HT-29 (cell line): ENCODE results near the gene DNTTIP2. TPM values are rescaled to one million over a fixed set of nuclear protein-coding genes. Genes with fewer than 3 reads are reported as not detected.
"Not testable (repeated sequence)": the region's sequence is repeated elsewhere in the genome, so short reads cannot be mapped to it uniquely, and the experiment has no call there.

Experiments used
- DNase-seq: peaks from one replicate; pipeline ENCODE4 v3.0.0-alpha.2; 2015; ENCODE audit warnings: low spot score
- total RNA-seq: library from RNA; depleted of rRNA; stranded (reverse); fragments of >200 nt; shearing (Covaris generic); gene quantifications from 2 replicates; pipeline ENCODE4 v1.2.3, GENCODE V29; 2014; rRNA removed

DNTTIP2 gene, protein sequence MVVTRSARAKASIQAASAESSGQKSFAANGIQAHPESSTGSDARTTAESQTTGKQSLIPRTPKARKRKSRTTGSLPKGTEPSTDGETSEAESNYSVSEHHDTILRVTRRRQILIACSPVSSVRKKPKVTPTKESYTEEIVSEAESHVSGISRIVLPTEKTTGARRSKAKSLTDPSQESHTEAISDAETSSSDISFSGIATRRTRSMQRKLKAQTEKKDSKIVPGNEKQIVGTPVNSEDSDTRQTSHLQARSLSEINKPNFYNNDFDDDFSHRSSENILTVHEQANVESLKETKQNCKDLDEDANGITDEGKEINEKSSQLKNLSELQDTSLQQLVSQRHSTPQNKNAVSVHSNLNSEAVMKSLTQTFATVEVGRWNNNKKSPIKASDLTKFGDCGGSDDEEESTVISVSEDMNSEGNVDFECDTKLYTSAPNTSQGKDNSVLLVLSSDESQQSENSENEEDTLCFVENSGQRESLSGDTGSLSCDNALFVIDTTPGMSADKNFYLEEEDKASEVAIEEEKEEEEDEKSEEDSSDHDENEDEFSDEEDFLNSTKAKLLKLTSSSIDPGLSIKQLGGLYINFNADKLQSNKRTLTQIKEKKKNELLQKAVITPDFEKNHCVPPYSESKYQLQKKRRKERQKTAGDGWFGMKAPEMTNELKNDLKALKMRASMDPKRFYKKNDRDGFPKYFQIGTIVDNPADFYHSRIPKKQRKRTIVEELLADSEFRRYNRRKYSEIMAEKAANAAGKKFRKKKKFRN
- 15.1 and 15.4 TPM in 2 replicates for total RNA-seq

DNA sequence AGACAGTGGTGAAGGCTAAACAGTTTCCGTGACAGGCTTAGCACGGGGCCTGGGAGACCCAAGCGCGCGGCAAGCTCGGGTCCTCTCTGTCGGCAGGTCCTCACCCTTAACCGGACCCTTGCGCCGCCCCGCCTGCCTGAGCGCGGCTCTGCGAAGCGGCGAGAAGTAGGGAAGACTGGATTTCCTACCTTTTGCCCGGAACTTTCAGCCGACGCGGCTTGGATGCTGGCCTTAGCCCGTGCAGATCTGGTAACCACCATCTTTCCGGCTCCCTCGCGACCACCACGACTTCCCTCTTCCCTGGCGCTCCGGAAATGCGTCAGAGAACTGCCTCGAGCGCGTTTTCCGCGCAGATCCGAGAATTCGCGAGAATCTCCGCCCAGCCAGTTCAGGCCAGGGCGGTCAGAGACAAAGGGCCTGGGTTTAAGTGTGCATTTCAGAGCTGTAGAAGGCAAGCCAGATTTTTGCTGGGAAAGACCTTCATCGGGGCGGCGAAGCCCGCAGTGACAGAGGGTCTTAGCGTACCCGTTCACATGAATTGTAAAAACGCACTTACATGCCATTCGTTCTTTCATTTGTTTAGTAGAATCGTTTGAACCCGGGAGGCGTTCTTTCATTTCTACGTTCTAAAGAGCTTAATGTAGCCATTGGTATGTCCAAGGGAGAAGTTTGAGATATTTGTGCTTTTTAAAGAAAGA lies at the start of gene DNTTIP2:
Gene DNTTIP2, minus strand, starts transcription at position 318 of the 698 bp plus-strand sequence. Its CDS starts 58 bp downstream, at position 260.
- peak; percentile 94 for DNase-seq

DNA sequence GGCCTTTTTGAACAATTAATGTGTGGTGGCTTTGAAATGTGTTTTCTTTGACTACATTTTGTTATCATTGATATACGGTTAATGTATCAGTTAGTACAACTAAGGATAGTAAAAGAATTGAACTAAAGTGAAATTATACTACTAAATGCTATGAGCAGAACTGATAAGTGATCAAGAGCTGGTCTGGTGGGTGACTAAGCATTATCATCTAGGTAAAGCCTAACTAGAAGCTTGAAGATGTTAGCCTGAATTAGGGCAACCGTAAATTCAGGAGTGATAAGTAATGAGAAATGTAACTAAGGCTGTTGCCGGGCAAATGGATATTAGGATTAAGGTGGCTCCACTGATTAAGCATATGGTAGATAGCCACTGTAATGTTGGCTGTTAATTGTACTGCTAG lies 46.2 kb upstream of the DNTTIP2 start:
- DNase-seq: no peak

DNA sequence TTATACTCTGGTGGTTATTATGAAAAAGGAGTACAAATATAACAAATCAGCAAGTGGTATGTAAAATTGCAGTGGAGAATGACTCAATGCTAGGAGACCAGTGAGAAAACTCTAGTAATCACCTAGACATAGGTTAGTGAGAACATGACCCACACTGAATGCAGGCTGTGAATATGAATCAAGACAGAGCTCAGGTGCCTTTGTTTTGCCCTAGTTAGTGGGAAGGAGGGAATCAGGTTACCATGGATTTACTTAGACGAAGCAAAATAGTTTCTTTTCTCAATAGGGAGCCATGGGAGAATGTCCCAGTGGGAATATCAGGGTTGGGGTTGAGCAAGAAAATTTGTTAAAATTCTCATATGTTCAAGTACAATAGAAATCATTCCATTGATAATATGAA lies 40.8 kb upstream of the DNTTIP2 start:
- no peak for DNase-seq

DNA sequence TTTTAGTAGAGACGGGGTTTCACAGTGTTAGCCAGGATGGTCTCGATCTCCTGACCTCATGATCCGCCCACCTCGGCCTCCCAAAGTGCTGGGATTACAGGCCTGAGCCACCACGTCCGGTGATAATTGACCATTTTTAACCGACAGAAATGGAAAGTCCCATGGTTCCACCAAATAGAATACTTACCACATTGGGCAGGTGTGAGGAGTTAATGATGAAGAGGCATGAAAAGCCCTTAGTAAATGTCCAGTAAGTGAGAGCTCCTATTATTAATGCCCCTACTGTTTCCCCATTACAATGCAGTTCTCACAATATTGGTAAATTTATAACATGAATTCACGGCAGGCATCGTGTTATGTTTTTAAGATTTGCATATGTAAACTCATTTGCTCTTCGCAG lies 38.3 kb upstream of the DNTTIP2 start:
- DNase-seq: no peak

DNA sequence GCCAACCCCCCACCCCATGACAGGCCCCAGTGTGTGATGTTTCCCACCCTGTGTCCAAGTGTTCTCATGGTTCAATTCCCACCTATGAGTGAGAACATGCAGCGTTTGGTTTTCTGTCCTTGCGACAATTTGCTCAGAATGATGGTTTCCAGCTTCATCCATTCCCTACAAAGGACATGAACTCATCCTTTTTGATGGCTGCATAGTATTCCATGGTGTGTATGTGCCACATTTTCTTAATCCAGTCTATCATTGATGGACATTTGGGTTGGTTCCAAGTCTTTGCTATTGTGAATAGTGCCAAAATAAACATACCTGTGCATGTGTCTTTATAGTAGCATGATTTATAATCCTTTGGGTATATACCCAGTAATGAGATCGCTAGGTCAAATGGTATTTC lies 31.9 kb upstream of the DNTTIP2 start:
- DNase-seq: not testable (repeated sequence)

DNA sequence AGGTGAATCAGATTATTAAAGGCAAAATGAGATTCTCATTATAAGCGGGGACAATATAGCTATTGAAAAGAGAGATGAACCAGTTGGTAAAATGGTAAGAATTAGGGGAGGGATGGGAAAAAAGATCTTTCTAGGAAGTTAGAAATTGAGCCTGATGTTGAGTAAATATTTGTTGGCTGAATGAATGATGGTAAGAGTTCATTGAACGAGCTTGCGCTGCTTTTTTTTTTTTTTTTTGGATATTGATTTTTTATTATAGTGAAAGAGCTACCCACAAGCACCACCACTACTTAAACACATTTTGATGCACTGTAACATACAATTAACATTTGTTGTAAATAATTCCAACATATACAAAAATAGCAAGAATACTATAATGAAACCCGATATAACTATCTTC lies 31.3 kb upstream of the DNTTIP2 start:
- no peak for DNase-seq

DNA sequence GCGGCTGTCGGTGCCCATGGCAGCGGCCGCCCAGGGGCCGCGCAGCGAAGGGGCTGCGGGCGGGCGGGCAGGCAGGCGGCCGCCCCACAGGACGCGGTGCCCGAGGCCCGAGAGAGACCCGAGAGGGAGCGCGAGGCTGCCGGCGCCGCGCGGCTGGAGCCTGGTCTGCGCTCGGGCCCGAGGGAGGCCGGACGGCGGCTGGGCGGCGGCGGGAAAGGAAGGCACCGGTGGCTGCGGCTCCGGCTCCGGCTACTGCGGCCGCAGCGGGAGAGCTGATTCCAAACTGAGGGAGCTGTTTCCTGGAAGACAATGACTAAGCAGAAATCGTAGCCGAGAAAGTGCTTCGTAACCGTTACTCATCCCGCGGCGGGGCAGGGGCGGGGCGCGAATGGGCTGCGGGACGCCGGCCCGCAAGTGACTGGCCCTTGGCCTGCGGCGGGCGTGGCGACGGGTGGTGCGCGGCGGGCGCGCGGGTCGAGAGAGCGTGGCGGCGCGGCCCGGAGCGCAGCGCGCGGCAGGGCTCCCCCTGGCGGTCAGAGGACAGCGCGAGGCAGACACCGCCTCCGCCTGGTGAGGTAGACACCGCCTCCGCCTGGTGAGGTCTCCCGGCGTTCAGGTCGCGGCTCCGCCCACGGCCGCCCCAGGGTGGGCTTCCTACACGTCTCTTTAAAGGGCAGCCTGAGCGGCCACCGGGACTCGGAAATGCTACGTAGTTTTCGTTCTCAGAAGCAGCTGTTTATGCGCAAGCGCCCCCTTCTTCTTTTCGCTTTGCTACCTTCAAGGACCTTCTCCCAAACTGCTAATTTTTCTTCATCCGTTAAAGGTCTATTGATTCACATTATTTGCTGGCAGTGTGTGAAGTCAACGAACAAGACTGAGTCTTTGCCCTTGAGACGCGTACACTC lies 30.4 kb upstream of the DNTTIP2 start, which contains the start of gene GCLM:
Gene GCLM, minus strand, starts transcription at position 285 of the 905 bp plus-strand sequence. Its CDS starts 267 bp downstream, at position 18.
- DNase-seq: peak; percentile 91

DNA sequence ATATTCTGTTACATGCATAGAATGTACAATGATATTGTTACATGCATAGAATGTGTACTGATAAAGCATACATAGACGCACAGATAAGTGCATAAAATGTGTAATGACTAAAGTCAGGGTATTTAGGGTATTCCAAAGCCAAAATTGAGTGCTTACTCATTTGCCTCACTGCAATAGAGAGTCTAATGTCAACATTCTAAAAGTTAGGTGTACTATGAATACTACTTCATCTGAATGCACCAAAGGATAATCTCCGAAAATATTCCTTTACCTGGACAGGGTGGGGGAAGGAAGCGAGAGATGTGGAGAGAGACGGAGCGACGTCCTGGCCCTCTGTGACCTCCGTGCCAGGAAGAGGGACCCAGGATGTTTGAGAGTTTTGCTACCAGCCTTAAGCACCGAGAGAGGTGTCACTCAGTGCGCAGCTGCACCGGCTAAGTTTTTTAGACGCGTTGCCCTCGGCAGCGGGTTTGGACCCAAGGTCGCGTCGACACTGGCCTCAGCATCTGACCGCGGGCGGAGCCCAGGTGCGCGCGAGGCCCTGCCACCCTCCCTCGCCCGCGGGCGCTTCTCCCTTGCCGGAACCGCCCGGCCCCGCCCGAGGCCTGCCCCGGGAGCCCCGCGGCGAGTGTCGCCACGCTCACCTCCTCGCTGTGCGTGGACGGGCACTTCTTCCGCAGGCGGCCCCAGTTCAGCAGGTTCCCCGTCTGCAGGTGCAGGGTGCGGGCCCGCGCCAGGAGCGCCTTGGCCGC lies 29.6 kb upstream of the DNTTIP2 start:
- DNase-seq: peak; percentile 55

DNA sequence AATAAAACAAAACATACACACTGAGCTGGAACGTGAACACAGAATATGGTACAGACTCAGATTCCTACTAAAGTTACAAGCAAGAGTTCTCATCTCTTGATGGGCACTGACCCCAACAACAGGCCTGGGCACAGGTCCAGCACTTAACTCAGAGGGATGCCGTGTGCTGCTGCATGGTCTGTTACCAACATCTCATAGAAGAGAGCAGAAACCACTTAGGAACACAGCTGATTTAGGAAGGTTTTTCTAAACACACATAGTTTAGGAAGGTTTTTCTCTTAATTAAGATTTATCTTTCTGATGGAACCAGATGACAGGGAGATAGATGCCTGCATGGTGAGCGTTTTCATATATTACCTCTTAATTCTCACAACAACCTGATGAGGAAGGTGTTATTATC lies 28.7 kb upstream of the DNTTIP2 start:
- DNase-seq: peak; percentile 20

DNA sequence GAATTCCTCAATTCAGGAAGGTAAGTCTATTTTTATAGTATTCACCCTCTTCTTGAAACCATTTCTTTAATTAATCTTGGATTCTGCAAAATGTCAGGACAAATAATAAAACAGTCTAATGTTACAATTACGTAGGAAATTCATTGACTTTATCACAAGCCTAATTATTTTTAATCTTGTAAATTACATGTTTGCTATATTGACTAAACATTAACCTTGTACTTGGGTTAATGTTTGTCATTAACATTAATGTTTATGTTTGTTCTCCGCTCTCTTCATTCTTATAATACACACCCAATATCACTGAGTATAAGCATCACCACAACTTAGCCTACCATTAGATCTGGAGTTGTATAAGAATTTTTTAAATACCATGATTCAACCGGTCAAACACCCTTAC lies 27.5 kb upstream of the DNTTIP2 start:
- peak; percentile 2 for DNase-seq

DNA sequence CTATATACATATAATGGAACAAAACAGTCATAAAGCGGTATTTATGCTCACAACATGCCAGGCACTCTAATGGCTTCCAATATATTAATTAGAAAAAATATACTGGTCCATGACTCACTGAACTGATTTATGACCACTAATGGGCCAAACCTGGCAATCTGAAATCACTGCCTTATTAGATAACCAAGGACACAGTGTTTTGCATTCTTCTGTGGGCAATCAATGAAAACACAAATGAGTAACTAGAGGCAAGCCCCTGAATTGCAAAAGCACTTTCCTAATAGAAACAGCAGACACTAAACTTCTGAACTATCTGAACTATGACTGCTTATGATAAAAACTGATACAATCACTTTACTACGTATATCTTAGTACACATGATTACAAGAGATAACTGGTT lies 26.7 kb upstream of the DNTTIP2 start:
- peak; percentile 16 for DNase-seq

DNA sequence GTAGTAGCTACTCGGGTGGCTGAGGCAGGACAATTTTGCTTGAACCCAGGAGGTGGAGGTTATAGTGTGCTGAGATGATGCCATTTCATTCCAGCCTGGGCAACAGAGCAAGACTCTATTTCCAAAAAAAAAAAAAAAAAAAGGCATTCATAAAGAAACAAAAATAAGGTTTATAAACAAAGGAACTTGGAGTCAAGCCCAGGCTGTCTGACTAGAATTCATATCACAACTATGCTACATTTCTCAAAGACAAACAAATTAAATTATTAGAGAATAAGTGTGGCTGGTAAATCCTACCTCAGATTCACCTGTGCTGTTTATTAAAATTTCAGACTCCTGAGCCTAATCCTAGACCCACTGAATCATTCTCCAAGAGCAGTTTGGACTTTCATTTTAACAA lies 26.0 kb upstream of the DNTTIP2 start:
- DNase-seq: no peak

DNA sequence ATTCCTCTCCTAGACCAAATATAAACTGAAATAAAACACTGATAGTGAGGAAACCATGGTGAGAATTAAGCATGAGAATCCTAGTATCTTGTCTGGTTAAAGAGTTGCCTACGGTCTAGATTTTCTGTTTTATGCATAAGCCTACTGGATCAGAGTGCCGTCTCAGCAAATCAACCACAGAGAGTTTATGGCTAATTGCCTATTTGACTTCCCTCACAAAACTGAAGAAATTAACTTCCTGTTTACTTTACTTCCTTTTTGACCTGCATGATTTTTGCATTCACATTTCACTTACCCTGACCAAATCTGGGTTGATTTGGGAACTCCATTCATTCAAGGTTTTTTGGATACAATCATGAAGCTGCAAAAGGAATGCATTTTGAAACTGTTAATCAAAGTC lies 25.2 kb upstream of the DNTTIP2 start:
- DNase-seq: peak; percentile 28

DNA sequence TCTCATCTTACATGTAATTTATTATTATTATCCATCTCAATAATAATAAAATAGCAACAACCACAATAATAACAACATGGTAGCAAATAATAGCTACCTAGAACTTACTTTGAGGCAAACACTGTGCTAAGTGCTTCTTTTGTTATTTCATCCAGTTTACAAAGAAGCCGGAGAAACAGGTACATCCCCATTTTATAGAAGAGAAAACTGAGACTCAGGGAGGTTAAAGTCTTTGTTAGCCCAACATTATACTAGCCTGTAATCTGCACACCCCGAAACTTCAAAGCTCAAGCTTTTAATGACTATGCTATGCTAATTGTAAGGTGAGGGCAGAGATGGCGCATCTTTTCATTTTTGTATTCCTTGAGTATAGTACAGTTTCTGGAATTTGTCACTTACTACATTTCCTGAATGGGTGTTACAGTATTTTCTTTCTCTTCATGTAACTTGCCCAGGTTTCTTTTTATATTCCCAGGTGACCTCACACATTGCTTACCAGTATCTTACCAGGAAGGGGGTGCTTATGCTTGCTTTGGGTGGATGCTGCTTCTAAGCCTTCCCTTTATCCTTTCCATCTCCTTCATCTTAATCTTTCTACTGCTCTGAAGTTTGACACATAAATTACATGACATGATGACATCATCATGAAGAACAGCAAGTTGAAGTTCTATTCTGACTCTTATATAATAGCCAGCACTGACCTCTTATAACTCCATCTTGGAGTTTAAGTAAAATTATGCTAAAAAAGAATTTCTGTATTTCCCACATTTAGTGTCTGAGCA lies 21.9 kb upstream of the DNTTIP2 start:
- DNase-seq: no peak

DNA sequence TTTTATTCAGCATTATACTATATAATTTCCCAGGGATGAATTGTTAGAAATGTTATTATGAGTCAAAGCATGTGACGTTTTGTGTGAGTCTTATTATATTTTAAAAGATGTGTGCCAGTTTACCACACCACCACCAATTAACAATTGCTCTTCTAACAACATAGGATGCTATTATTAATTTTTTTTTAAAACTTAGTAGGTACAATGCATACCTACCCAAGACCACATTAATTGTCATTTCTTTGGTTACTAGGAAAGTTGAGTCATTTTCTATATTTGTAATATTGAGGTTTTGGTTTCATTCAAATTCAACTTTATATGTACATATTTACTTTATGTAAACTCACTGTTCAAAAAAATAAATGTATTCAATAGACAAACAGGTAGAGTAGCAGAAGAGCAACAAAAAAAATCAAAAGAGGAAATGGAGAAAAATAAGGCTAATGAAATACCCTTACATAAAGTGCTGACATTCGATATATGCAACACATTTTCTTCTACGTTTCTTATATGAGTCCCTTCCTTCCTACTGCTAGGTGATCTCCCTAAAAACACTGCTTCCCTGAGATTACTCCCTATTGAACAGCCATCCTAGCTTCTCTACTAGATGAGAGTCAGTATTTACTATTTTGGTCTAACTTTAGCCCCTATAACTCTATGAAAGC lies 20.7 kb upstream of the DNTTIP2 start:
- no peak for DNase-seq

DNA sequence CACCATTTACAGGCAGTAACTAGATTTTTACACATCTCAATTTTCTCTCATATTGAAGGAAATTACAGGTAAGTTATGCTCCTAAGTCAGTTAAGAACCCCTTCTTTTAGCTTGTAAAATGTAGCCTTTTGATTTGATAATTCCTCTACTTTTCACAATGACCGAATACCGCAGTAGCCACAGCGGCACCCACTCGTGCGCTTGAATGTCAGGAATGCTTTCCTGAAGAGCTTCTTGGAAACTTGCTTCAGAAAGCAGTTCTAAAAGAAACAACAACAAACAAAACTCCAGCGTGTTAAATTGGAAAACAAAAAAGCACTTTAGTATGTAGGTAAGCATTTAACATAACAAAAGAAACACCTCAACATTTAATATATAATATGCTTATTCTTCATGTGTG lies 9.9 kb upstream of the DNTTIP2 start:
- DNase-seq: no peak

DNA sequence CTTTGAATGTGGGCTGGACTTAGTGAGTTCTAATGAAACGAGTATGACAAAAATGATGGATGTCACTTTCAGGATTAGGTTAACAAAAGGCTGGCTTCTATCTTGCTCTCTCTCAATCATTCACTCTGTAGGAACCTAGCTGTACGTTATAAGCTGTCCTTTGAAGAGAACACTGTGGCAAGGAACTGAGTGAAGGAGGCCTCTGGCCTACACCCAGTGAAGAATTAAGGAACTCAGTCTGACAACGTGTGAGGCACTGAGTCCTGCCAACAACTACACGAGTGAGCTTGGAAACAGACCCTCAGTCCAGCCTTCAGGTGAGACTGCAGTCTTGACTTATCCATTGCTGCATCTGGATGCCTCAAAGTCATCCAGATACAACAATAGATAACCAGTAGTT lies 3.3 kb upstream of the DNTTIP2 start:
- no peak for DNase-seq

DNA sequence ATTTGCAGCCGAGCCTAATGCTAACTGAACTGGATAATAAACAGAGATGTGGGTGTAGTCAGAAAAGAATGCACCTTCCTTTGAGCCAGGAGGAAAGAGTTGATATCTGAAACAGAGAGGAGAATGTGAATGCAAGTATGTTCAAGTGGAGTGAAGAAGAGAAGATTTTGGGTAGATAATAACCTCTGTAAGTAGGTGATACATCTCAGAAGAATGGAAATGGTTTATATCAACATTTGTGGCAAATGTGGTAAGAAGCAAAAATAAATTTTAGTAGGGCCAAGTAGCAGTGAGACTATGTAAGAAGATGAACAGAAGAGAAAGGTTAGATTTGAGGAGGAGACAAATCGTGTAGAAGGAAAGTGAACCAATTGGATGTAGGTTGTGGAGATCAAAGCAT lies 1.7 kb upstream of the DNTTIP2 start:
- DNase-seq: peak; percentile 11

DNA sequence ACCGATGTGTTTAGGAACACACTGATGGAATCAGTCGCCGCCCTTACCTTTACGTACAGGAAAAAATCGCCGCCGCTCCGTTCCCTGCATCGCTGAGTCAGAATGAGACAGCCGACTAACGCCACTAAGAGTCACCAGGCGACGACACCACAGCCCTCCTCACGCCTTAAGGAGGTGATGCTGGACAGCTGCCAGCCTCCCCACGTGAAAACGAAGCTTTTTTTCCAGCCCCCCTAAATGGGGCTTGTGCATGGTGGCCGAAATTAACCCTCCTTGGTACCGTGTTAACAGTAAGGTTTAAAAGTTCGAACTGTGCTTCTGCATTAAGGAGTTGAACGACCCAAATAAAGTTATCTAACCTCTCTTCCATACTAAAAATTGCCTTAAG lies 511 bp downstream of the DNTTIP2 start:
- peak; percentile 73 for DNase-seq
